ENCODE results near the gene KREMEN1. TPM values are rescaled to one million over a fixed set of nuclear protein-coding genes. Genes with fewer than 3 reads are reported as not detected.

The KREMEN1 gene
- total RNA-seq, 2 donors from 2014 or later = 20.2 to 20.7 TPM

GRCh38 chr22:29171721-29172120 is 98.9 kb downstream of the KREMEN1 start:
- intact Hi-C loops (cut with DNase I) = no loop called here
- TF ChIP-seq CTCF (IDR thresholded peaks at IDR 0.05) = no peak
- Histone ChIP-seq H3K9ac (ENCODE audit: low read depth in 2 of 2, low read length in 2 of 2) (no peak overlapping the region), H3K9me3 (no peaks in the 10 kb centered on the region), H3K4me1 (no peaks in the 10 kb centered on the region), H3K36me3 (no peaks in the 10 kb centered on the region), H3K27ac (no peak overlapping the region), H3K27me3 (no peaks in the 10 kb centered on the region), H3K4me3 (no peak overlapping the region)
- no peak for DNase-seq

- no peak for DNase-seq
Measured at GRCh38 chr22:29172216-29172615, 99.4 kb downstream of the KREMEN1 start.

GRCh38 chr22:29175312-29175835 is 102.5 kb downstream of the KREMEN1 start:
- intact Hi-C loops (cut with DNase I) = no loop called here
- Histone ChIP-seq H3K9me3 (no peaks in the 10 kb centered on the region), H3K27ac (no peak overlapping the region), H3K4me3 (no peak overlapping the region), H3K4me1 (no peaks in the 10 kb centered on the region), H3K36me3 (no peaks in the 10 kb centered on the region), H3K9ac (ENCODE audit: low read depth in 2 of 2, low read length in 2 of 2) (no peak overlapping the region), H3K27me3 (no peaks in the 10 kb centered on the region)
- TF ChIP-seq CTCF (IDR thresholded peaks at IDR 0.05) = no peak
- no peak for DNase-seq

More at GRCh38 chr22:29172216-29172615, 99.4 kb downstream of the KREMEN1 start:
- H3K4me1 ChIP-seq = no peaks in the 10 kb centered on the region
- no peaks in the 10 kb centered on the region for H3K27me3 ChIP-seq
- no peak overlapping the region for H3K4me3 ChIP-seq
- H3K9ac ChIP-seq (ENCODE audit: low read depth in 2 of 2, low read length in 2 of 2) = no peak overlapping the region
- intact Hi-C loops (cut with DNase I) = no loop called here
- no peaks in the 10 kb centered on the region for H3K9me3 ChIP-seq
- no peak for TF ChIP-seq CTCF (IDR thresholded peaks at IDR 0.05)
- H3K27ac ChIP-seq = no peak overlapping the region
- no peaks in the 10 kb centered on the region for H3K36me3 ChIP-seq

- H3K9me3 ChIP-seq = no peaks in the 10 kb centered on the region
- intact Hi-C loops (cut with DNase I) = no loop called here
- H3K27me3 ChIP-seq = no peaks in the 10 kb centered on the region
- TF ChIP-seq CTCF (IDR thresholded peaks at IDR 0.05) = no peak
- no peak for DNase-seq
- no peaks in the 10 kb centered on the region for H3K4me1 ChIP-seq
- no peak overlapping the region for H3K27ac ChIP-seq
- H3K4me3 ChIP-seq = no peak overlapping the region
- no peaks in the 10 kb centered on the region for H3K36me3 ChIP-seq
- no peak overlapping the region for H3K9ac ChIP-seq (ENCODE audit: low read depth in 2 of 2, low read length in 2 of 2)
Measured at GRCh38 chr22:29183971-29184848, 111.4 kb downstream of the KREMEN1 start.

GRCh38 chr22:29184849-29185490 is 112.1 kb downstream of the KREMEN1 start:
- no peak for DNase-seq
- no peaks in the 10 kb centered on the region for H3K27me3 ChIP-seq
- no peak for TF ChIP-seq CTCF (IDR thresholded peaks at IDR 0.05)
- H3K9me3 ChIP-seq = no peaks in the 10 kb centered on the region
- H3K36me3 ChIP-seq = no peaks in the 10 kb centered on the region
- no peak overlapping the region for H3K4me3 ChIP-seq
- H3K9ac ChIP-seq (ENCODE audit: low read depth in 2 of 2, low read length in 2 of 2) = no peak overlapping the region
- intact Hi-C loops (cut with DNase I) = no loop called here
- no peaks in the 10 kb centered on the region for H3K4me1 ChIP-seq
- H3K27ac ChIP-seq = no peak overlapping the region
